ENCODE measurements around the gene JSRP1.
A peak's percentile ranks its signal among the peaks of the same experiment; 100 is the strongest.

Gene JSRP1

GRCh38 chr19:2239173-2239572 lies 17.0 kb downstream of the JSRP1 start:
- Histone ChIP-seq H3K9ac (ENCODE audit: low read depth in 1 of 2, low read length in 2 of 2) (no peak overlapping the region), H3K9me3 (ENCODE audit: control insufficient read depth in 2 of 2, low read length in 2 of 2) (no peaks in the 10 kb centered on the region), H3K27ac (ENCODE audit: low read depth in 2 of 2, low read length in 2 of 2) (no peak overlapping the region), H3K4me3 (ENCODE audit: low read length in 2 of 2) (peak overlapping the region in 1 of 2 donors; percentile 32), H3K4me1 (ENCODE audit: control insufficient read depth in 2 of 2, insufficient read depth in 2 of 2, low read length in 2 of 2) (peaks cover 56 to 65% of the 10 kb centered on the region in 2 donors), H3K36me3 (ENCODE audit: control insufficient read depth in 2 of 2, insufficient read depth in 2 of 2, low read length in 2 of 2) (peaks cover 5 to 25% of the 10 kb centered on the region in 2 donors), H3K27me3 (ENCODE audit: control insufficient read depth in 2 of 2, insufficient read depth in 2 of 2, low read length in 2 of 2) (no peaks in the 10 kb centered on the region)

GRCh38 chr19:2237869-2238153 lies 18.4 kb downstream of the JSRP1 start:
- no peak overlapping the region for H3K27ac ChIP-seq (ENCODE audit: low read depth in 2 of 2, low read length in 2 of 2)
- H3K9ac ChIP-seq (ENCODE audit: low read depth in 1 of 2, low read length in 2 of 2): no peak overlapping the region
- H3K4me1 ChIP-seq (ENCODE audit: control insufficient read depth in 2 of 2, insufficient read depth in 2 of 2, low read length in 2 of 2): peaks cover 61 to 68% of the 10 kb centered on the region in 2 donors

GRCh38 chr19:2237051-2237868 lies 19.0 kb downstream of the JSRP1 start:
- H3K9ac ChIP-seq (ENCODE audit: low read depth in 1 of 2, low read length in 2 of 2): peak overlapping the region; percentile 92 to 94
- peak overlapping the region; percentile 100 for H3K27ac ChIP-seq (ENCODE audit: low read depth in 2 of 2, low read length in 2 of 2)
- H3K4me1 ChIP-seq (ENCODE audit: control insufficient read depth in 2 of 2, insufficient read depth in 2 of 2, low read length in 2 of 2): peaks cover 58 to 64% of the 10 kb centered on the region in 2 donors
- no peaks in the 10 kb centered on the region for H3K9me3 ChIP-seq (ENCODE audit: control insufficient read depth in 2 of 2, low read length in 2 of 2)
- H3K4me3 ChIP-seq (ENCODE audit: low read length in 2 of 2): peak overlapping the region; percentile 81 to 85
- no peaks in the 10 kb centered on the region for H3K27me3 ChIP-seq (ENCODE audit: control insufficient read depth in 2 of 2, insufficient read depth in 2 of 2, low read length in 2 of 2)
- peaks cover 6 to 28% of the 10 kb centered on the region in 2 donors for H3K36me3 ChIP-seq (ENCODE audit: control insufficient read depth in 2 of 2, insufficient read depth in 2 of 2, low read length in 2 of 2)

More at GRCh38 chr19:2237869-2238153, 18.4 kb downstream of the JSRP1 start:
- no peaks in the 10 kb centered on the region for H3K9me3 ChIP-seq (ENCODE audit: control insufficient read depth in 2 of 2, low read length in 2 of 2)
- peaks cover 6 to 27% of the 10 kb centered on the region in 2 donors for H3K36me3 ChIP-seq (ENCODE audit: control insufficient read depth in 2 of 2, insufficient read depth in 2 of 2, low read length in 2 of 2)
- H3K27me3 ChIP-seq (ENCODE audit: control insufficient read depth in 2 of 2, insufficient read depth in 2 of 2, low read length in 2 of 2): no peaks in the 10 kb centered on the region
- peak overlapping the region; percentile 81 to 85 for H3K4me3 ChIP-seq (ENCODE audit: low read length in 2 of 2)

GRCh38 chr19:2236314-2237050 lies 19.7 kb downstream of the JSRP1 start, which contains the start of the genes PLEKHJ1 and SF3A2:
PLEKHJ1 (minus strand) TSS chr19:2236329; CDS start chr19:2236248, 81 bp downstream.
SF3A2 (plus strand) TSS chr19:2236824; CDS start chr19:2243419, 6,595 bp downstream.
- Histone ChIP-seq H3K27me3 (ENCODE audit: control insufficient read depth in 2 of 2, insufficient read depth in 2 of 2, low read length in 2 of 2) (no peaks in the 10 kb centered on the region), H3K36me3 (ENCODE audit: control insufficient read depth in 2 of 2, insufficient read depth in 2 of 2, low read length in 2 of 2) (peaks cover 10 to 26% of the 10 kb centered on the region in 2 donors), H3K9ac (ENCODE audit: low read depth in 1 of 2, low read length in 2 of 2) (peak within 1 kb of the TSS; percentile 92 to 94), H3K4me3 (ENCODE audit: low read length in 2 of 2) (peak within 1 kb of the TSS; percentile 81 to 85), H3K27ac (ENCODE audit: low read depth in 2 of 2, low read length in 2 of 2) (peak within 1 kb of the TSS; percentile 100), H3K4me1 (ENCODE audit: control insufficient read depth in 2 of 2, insufficient read depth in 2 of 2, low read length in 2 of 2) (peaks cover 51 to 57% of the 10 kb centered on the region in 2 donors), H3K9me3 (ENCODE audit: control insufficient read depth in 2 of 2, low read length in 2 of 2) (no peaks in the 10 kb centered on the region)

- peak overlapping the region; percentile 100 for H3K27ac ChIP-seq (ENCODE audit: low read depth in 2 of 2, low read length in 2 of 2)
- H3K36me3 ChIP-seq (ENCODE audit: control insufficient read depth in 2 of 2, insufficient read depth in 2 of 2, low read length in 2 of 2): peaks cover 13 to 25% of the 10 kb centered on the region in 2 donors
- peak overlapping the region; percentile 32 to 94 for H3K9ac ChIP-seq (ENCODE audit: low read depth in 1 of 2, low read length in 2 of 2)
- H3K4me3 ChIP-seq (ENCODE audit: low read length in 2 of 2): peak overlapping the region; percentile 81 to 85
- no peaks in the 10 kb centered on the region for H3K27me3 ChIP-seq (ENCODE audit: control insufficient read depth in 2 of 2, insufficient read depth in 2 of 2, low read length in 2 of 2)
- H3K4me1 ChIP-seq (ENCODE audit: control insufficient read depth in 2 of 2, insufficient read depth in 2 of 2, low read length in 2 of 2): peaks cover 46 to 52% of the 10 kb centered on the region in 2 donors
- no peaks in the 10 kb centered on the region for H3K9me3 ChIP-seq (ENCODE audit: control insufficient read depth in 2 of 2, low read length in 2 of 2)
Measured at GRCh38 chr19:2236064-2236313, 20.2 kb downstream of the JSRP1 start.

GRCh38 chr19:2235381-2236063 lies 20.7 kb downstream of the JSRP1 start:
- Histone ChIP-seq H3K36me3 (ENCODE audit: control insufficient read depth in 2 of 2, insufficient read depth in 2 of 2, low read length in 2 of 2) (peaks cover 14 to 23% of the 10 kb centered on the region in 2 donors), H3K9ac (ENCODE audit: low read depth in 1 of 2, low read length in 2 of 2) (peak overlapping the region; percentile 61 to 94), H3K27me3 (ENCODE audit: control insufficient read depth in 2 of 2, insufficient read depth in 2 of 2, low read length in 2 of 2) (no peaks in the 10 kb centered on the region), H3K27ac (ENCODE audit: low read depth in 2 of 2, low read length in 2 of 2) (peak overlapping the region; percentile 100), H3K4me3 (ENCODE audit: low read length in 2 of 2) (peak overlapping the region; percentile 81 to 85), H3K4me1 (ENCODE audit: control insufficient read depth in 2 of 2, insufficient read depth in 2 of 2, low read length in 2 of 2) (peaks cover 41 to 48% of the 10 kb centered on the region in 2 donors), H3K9me3 (ENCODE audit: control insufficient read depth in 2 of 2, low read length in 2 of 2) (no peaks in the 10 kb centered on the region)

GRCh38 chr19:2234996-2235380 lies 21.2 kb downstream of the JSRP1 start:
- peaks cover 37 to 42% of the 10 kb centered on the region in 2 donors for H3K4me1 ChIP-seq (ENCODE audit: control insufficient read depth in 2 of 2, insufficient read depth in 2 of 2, low read length in 2 of 2)

GRCh38 chr19:2233601-2234280 lies 22.5 kb downstream of the JSRP1 start:
- Histone ChIP-seq H3K4me3 (ENCODE audit: low read length in 2 of 2) (peak overlapping the region in 1 of 2 donors; percentile 11), H3K27me3 (ENCODE audit: control insufficient read depth in 2 of 2, insufficient read depth in 2 of 2, low read length in 2 of 2) (no peaks in the 10 kb centered on the region), H3K9ac (ENCODE audit: low read depth in 1 of 2, low read length in 2 of 2) (peak overlapping the region in 1 of 2 donors; percentile 35), H3K4me1 (ENCODE audit: control insufficient read depth in 2 of 2, insufficient read depth in 2 of 2, low read length in 2 of 2) (peaks cover 33 to 34% of the 10 kb centered on the region in 2 donors), H3K36me3 (ENCODE audit: control insufficient read depth in 2 of 2, insufficient read depth in 2 of 2, low read length in 2 of 2) (peaks cover 22 to 34% of the 10 kb centered on the region in 2 donors), H3K9me3 (ENCODE audit: control insufficient read depth in 2 of 2, low read length in 2 of 2) (no peaks in the 10 kb centered on the region), H3K27ac (ENCODE audit: low read depth in 2 of 2, low read length in 2 of 2) (peak overlapping the region in 1 of 2 donors; percentile 9)

More at GRCh38 chr19:2234996-2235380, 21.2 kb downstream of the JSRP1 start:
- H3K27ac ChIP-seq (ENCODE audit: low read depth in 2 of 2, low read length in 2 of 2): peak overlapping the region; percentile 100
- peak overlapping the region; percentile 81 to 85 for H3K4me3 ChIP-seq (ENCODE audit: low read length in 2 of 2)
- H3K9ac ChIP-seq (ENCODE audit: low read depth in 1 of 2, low read length in 2 of 2): peak overlapping the region; percentile 61 to 94
- H3K9me3 ChIP-seq (ENCODE audit: control insufficient read depth in 2 of 2, low read length in 2 of 2): no peaks in the 10 kb centered on the region
- peaks cover 18 to 28% of the 10 kb centered on the region in 2 donors for H3K36me3 ChIP-seq (ENCODE audit: control insufficient read depth in 2 of 2, insufficient read depth in 2 of 2, low read length in 2 of 2)
- no peaks in the 10 kb centered on the region for H3K27me3 ChIP-seq (ENCODE audit: control insufficient read depth in 2 of 2, insufficient read depth in 2 of 2, low read length in 2 of 2)

GRCh38 chr19:2232286-2233151 lies 23.7 kb downstream of the JSRP1 start:
- H3K9ac ChIP-seq (ENCODE audit: low read depth in 1 of 2, low read length in 2 of 2): no peak overlapping the region
- H3K4me3 ChIP-seq (ENCODE audit: low read length in 2 of 2): no peak overlapping the region
- no peaks in the 10 kb centered on the region for H3K27me3 ChIP-seq (ENCODE audit: control insufficient read depth in 2 of 2, insufficient read depth in 2 of 2, low read length in 2 of 2)
- H3K27ac ChIP-seq (ENCODE audit: low read depth in 2 of 2, low read length in 2 of 2): no peak overlapping the region
- H3K36me3 ChIP-seq (ENCODE audit: control insufficient read depth in 2 of 2, insufficient read depth in 2 of 2, low read length in 2 of 2): peaks cover 22 to 31% of the 10 kb centered on the region in 2 donors
- no peaks in the 10 kb centered on the region for H3K9me3 ChIP-seq (ENCODE audit: control insufficient read depth in 2 of 2, low read length in 2 of 2)
- H3K4me1 ChIP-seq (ENCODE audit: control insufficient read depth in 2 of 2, insufficient read depth in 2 of 2, low read length in 2 of 2): peaks cover 21 to 22% of the 10 kb centered on the region in 2 donors

Measured in mucosa of rectum (tissue), 2 donors.